Body of pancreas (tissue), 4 donors: ENCODE data around the gene CD151. TPM values are rescaled to one million over a fixed set of nuclear protein-coding genes. Genes with fewer than 3 reads are reported as not detected.

Experiments
- ATAC-seq: fragments of 150-250 bp; one replicate; pipeline ENCODE4 v1.9.1; 2016
- DNase-seq, 4 donors: peaks; one replicate each; pipeline ENCODE4 v3.0.0-alpha.2; 2019
- H3K27ac ChIP-seq, 4 donors: fragments of 200-600 bp; sonication (generic); 1 replicate in 3 of 4; 2 replicates in 1 of 4; pipeline versions ENCODE4 v1.5.1 to v1.6.1; 2016 to 2019; ENCODE audit warnings: mild to moderate bottlenecking in 1 of 4, mixed read lengths in 1 of 4, moderate library complexity in 1 of 4
- H3K27me3 ChIP-seq, 2 donors: fragments of 200-600 bp; sonication (generic); one replicate each; pipeline ENCODE4 v1.6.0; 2016; ENCODE audit warnings: mild to moderate bottlenecking in 1 of 2
- H3K36me3 ChIP-seq, 2 donors: fragments of 200-600 bp; sonication (generic); replicated peaks in 1 of 2; 2 replicates each; pipeline ENCODE4 v1.5.1; 2016; ENCODE audit warnings: low read depth in 2 of 2; ENCODE audit not compliant: insufficient read depth in 1 of 2
- H3K4me1 ChIP-seq: fragments of 200-600 bp; sonication (generic); one replicate; pipeline ENCODE4 v1.6.0; 2016
- H3K4me3 ChIP-seq, 2 donors: fragments of 200-600 bp; sonication (generic); 1 replicate in 1 of 2; 2 replicates in 1 of 2; pipeline ENCODE4 v1.5.1; 2016 to 2019
- H3K9me3 ChIP-seq, 3 donors: fragments of 200-600 bp; sonication (generic); 1 replicate in 2 of 3; 2 replicates in 1 of 3; pipeline ENCODE4 v1.5.1; 2016
- POLR2A ChIP-seq, 3 donors: fragments of 450-650 bp; IDR thresholded peaks; one replicate each; pipeline ENCODE4 v1.6.1; 2016; ENCODE audit warnings: antibody characterized with exemption in 3 of 3, mild to moderate bottlenecking in 2 of 3
- WGBS, 2 donors: methylation state at CpG; one replicate each; pipeline ENCODE4 v1.1.5; 2017; 5-methylcytosine and 5-hydroxymethylcytosine counted together
- intact Hi-C: fragments of 100-400 bp; cut with DNase I; formaldehyde crosslinking; loops from one replicate; pipeline ENCODE4 v1.15.1; 2023
- total RNA-seq, 2 donors: library from RNA; depleted of rRNA; stranded (reverse); fragments of >200 nt; gene quantifications; one replicate each; pipeline ENCODE4 v1.1.0, GENCODE V29; 2016
- TF ChIP-seq, protein P1 (sequence below), 7 experiments: fragments of 450-650 bp in 4 of 7; fragments of 200-600 bp in 3 of 7; sonication (generic) in 3 of 7; IDR thresholded peaks; one replicate each; pipeline ENCODE4 v1.5.1; 2016 to 2019; ENCODE audit warnings: antibody characterized with exemption in 7 of 7

Gene CD151
- total RNA-seq, 2 donors from 2014 or later: 152 to 282 TPM

- ATAC-seq: no peak
- WGBS, 2 donors: 0% methylated on average over 51 of the region's 55 CpGs; no CpG with 5 or more reads in 1 of the 2 donors
These were observed 22.6 kb upstream of the CD151 start for GRCh38 chr11:810040-810567.

GRCh38 chr11:811446-812245 is 21.1 kb upstream of the CD151 start:
- no peak for ATAC-seq
- Histone ChIP-seq H3K27ac (peak overlapping the region in 1 of 4 donors; percentile 21), H3K9me3 (no peaks in the 10 kb centered on the region), H3K4me3 (no peak overlapping the region), H3K4me1 (peaks cover 26% of the 10 kb centered on the region), H3K36me3 (peaks cover 0 to 12% of the 10 kb centered on the region in 2 donors), H3K27me3 (no peaks in the 10 kb centered on the region)
- no peak for TF ChIP-seq POLR2A (IDR thresholded peaks at IDR 0.05)
- TF ChIP-seq, protein P1, sequence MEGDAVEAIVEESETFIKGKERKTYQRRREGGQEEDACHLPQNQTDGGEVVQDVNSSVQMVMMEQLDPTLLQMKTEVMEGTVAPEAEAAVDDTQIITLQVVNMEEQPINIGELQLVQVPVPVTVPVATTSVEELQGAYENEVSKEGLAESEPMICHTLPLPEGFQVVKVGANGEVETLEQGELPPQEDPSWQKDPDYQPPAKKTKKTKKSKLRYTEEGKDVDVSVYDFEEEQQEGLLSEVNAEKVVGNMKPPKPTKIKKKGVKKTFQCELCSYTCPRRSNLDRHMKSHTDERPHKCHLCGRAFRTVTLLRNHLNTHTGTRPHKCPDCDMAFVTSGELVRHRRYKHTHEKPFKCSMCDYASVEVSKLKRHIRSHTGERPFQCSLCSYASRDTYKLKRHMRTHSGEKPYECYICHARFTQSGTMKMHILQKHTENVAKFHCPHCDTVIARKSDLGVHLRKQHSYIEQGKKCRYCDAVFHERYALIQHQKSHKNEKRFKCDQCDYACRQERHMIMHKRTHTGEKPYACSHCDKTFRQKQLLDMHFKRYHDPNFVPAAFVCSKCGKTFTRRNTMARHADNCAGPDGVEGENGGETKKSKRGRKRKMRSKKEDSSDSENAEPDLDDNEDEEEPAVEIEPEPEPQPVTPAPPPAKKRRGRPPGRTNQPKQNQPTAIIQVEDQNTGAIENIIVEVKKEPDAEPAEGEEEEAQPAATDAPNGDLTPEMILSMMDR (IDR thresholded peaks at IDR 0.05): no peak
- intact Hi-C loops: no loop called here
- WGBS, 2 donors: 55 to 56% methylated on average over 4 to 14 of the region's 14 CpGs
- no peak for DNase-seq

More at GRCh38 chr11:810040-810567, 22.6 kb upstream of the CD151 start:
- intact Hi-C loops: no loop called here
- peaks cover 0 to 12% of the 10 kb centered on the region in 2 donors for H3K36me3 ChIP-seq
- no peak for TF ChIP-seq POLR2A (IDR thresholded peaks at IDR 0.05)
- TF ChIP-seq, protein P1 (IDR thresholded peaks at IDR 0.05): peak in 1 of 7 experiments; percentile 1
- H3K27me3 ChIP-seq: no peaks in the 10 kb centered on the region
- no peaks in the 10 kb centered on the region for H3K9me3 ChIP-seq
- DNase-seq: no peak
- peak overlapping the region; percentile 51 to 78 for H3K4me3 ChIP-seq
- peak overlapping the region; percentile 93 to 100 (median 98) for H3K27ac ChIP-seq
- peaks cover 32% of the 10 kb centered on the region for H3K4me1 ChIP-seq

DNA sequence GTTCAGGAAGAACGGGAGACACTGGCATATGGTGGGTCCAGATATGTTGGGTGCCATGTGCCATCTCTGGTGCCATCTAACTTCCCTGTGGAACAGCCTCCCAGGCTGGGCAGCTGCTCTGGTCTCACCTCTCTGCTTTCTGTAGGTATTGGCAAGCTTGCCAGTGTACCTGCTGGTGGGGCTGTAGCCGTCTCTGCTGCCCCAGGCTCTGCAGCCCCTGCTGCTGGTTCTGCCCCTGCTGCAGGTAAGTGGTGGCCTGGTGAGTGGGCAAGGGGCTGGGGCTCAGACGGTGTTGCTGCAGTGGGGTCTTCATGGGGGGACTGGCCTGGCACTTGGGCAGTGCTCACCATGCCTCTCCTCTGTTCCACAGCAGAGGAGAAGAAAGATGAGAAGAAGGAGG is 20.4 kb upstream of the CD151 start:
- WGBS, 2 donors: 84 to 97% methylated on average over 3 of the region's 3 CpGs
- Histone ChIP-seq H3K27me3 (no peaks in the 10 kb centered on the region), H3K27ac (no peak overlapping the region), H3K36me3 (peaks cover 0 to 12% of the 10 kb centered on the region in 2 donors), H3K4me1 (peaks cover 26% of the 10 kb centered on the region), H3K9me3 (no peaks in the 10 kb centered on the region), H3K4me3 (no peak overlapping the region)
- TF ChIP-seq, protein P1 (IDR thresholded peaks at IDR 0.05): no peak
- TF ChIP-seq POLR2A (IDR thresholded peaks at IDR 0.05): no peak
- intact Hi-C loops: no loop called here
- DNase-seq (no peak), ATAC-seq (no peak)

- H3K27me3 ChIP-seq: no peaks in the 10 kb centered on the region
- peaks cover 25% of the 10 kb centered on the region for H3K4me1 ChIP-seq
- 87 to 91% methylated on average over 6 of the region's 6 CpGs for WGBS, 2 donors
- no peak for DNase-seq
- peaks cover 0 to 12% of the 10 kb centered on the region in 2 donors for H3K36me3 ChIP-seq
- H3K4me3 ChIP-seq: no peak overlapping the region
- no peak overlapping the region for H3K27ac ChIP-seq
- H3K9me3 ChIP-seq: no peaks in the 10 kb centered on the region
- TF ChIP-seq POLR2A (IDR thresholded peaks at IDR 0.05): no peak
- TF ChIP-seq, protein P1 (IDR thresholded peaks at IDR 0.05): no peak
- intact Hi-C loops: no loop called here
- ATAC-seq: no peak
These were observed 19.7 kb upstream of the CD151 start for GRCh38 chr11:813072-813455.
